Myocyte (in vitro differentiated cells): Measurements from ENCODE around the gene PTMS. TPM values are rescaled to one million over a fixed set of nuclear protein-coding genes. Genes with fewer than 3 reads are reported as not detected.
"Not testable (repeated sequence)": the region's sequence is repeated elsewhere in the genome, so short reads cannot be mapped to it uniquely, and the experiment has no call there.

ENCODE experiments used
- DNase-seq: peaks from one replicate; pipeline ENCODE4 v3.0.0-alpha.2; 2012; ENCODE audit warnings: low read depth
- polyA plus RNA-seq: library from polyadenylated mRNA; unstranded; fragments of >200 nt; gene quantifications from one replicate; pipeline ENCODE4 v1.2.1, GENCODE V29; 2012; ENCODE audit warnings: missing spikeins
- total RNA-seq: library from RNA; depleted of rRNA; stranded (reverse); fragments of >200 nt; gene quantifications from 2 replicates; pipeline ENCODE4 v1.2.3, GENCODE V29; 2014

PTMS gene, protein sequence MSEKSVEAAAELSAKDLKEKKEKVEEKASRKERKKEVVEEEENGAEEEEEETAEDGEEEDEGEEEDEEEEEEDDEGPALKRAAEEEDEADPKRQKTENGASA
- 140 and 148 TPM in 2 replicates for total RNA-seq
- polyA plus RNA-seq, result 503 TPM

DNA sequence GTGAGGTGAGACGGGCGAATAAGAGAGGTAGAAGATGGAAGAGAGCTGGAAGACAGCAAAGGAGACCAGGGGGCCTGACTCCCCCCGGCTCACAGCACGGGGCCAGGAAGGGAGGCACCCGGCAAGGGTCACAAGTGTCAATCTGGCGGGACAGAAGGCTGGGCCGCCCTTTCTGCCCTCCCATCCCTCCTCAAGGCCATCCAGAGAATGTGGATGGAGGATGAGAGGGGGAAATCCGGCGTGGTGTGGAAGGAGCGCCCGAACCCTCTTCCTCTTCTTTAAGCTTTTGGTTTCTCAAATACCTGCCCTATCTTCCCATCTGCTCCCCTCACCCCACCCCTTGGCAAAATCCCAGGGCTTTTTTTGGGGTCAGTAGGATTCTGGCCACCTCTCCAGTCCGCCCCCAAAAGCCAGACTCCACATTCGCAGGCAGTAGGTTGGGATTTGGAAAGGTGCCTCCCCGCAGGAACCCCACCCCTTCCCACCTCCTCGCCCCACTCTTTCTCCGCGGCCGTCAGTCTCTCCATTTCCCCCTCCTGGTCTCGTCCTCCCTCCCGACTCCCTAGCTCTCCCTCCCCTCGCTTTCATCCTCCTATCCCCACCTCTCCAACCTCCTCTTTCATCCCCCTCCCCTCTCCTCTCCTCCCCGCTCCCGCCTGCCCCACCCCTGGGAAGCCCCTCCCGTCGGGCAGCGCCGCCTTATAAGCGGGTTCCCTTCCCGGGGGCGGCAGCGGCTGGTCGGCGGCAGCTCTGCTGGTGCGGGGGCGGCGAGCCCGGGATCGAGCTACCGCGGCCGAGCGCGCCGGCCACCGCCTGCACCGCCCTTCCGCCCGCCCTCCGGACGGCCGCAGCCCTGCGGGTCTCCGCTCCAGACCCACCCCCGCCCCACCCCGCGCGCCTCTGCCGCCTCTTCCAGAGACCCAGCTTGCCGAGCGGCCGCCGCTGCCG lies at the start of gene PTMS:
Gene PTMS (plus strand): TSS at position 730 of the 948 bp plus-strand sequence. CDS start 343 bp downstream, outside the sequence.
- DNase-seq, result peak; percentile 83

DNA sequence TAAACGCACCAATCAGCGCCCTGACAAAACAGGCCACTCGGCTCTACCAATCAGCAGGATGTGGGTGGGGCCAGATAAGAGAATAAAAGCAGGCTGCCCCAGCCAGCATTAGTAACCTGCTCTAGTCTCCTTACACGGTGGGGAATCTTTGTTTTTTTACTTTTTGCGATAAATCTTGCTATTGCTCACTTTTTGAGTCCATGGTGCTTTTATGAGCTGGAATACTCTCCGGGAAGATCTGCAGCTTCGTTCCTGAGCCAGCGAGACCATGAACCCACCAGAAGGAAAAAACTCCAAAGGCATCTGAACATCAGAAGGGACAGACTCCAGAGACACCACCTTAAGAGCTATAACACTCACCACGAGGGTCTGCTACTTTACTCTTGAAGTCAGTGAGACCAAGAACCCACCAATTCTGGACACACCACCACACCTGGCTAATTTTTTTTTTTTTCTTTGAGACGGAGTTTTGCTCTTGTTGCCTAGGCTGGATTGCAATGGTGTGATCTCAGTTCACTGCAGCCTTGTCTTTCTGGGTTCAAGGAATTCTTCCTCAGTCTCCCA lies 49.2 kb upstream of the PTMS start:
- no peak for DNase-seq

DNA sequence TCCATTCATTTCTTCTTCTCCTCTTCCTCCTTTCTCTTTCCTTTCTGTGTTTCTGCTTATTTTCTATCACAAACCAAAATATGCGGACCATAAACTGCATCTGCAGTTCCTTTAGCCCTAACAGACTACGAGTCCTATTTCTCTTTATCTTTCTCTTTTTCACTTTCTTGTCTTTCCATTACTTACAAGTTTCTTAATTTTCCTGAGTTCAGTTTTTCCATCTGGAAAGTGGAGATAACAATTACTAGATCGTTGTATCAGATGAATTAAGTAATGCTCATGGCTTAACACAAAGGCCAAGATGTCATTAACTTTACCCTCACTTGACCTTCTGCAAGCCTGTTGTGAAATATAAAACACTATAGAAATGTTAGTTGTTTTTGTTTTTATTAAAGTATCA lies 43.3 kb upstream of the PTMS start:
- no peak for DNase-seq

GRCh38 chr12:6723607-6724408 lies 42.4 kb upstream of the PTMS start, which contains the start of gene COPS7A:
Gene COPS7A (plus strand): TSS chr12:6724046. CDS start chr12:6724657, 611 bp downstream.
- peak; percentile 99 for DNase-seq

DNA sequence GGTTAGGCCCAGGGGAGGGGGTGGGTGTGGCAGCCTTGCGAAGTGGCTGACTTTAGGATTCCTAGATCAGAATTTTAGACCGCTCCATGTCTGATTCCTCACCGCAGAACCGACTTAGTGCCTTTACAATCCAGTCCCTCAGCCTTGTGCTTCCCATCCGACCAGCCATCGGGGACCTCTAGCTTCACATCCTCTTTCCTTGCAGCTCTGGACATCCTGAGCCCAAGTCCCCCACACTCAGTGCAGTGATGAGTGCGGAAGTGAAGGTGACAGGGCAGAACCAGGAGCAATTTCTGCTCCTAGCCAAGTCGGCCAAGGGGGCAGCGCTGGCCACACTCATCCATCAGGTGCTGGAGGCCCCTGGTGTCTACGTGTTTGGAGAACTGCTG lies 41.8 kb upstream of the PTMS start:
- DNase-seq, result peak; percentile 25

DNA sequence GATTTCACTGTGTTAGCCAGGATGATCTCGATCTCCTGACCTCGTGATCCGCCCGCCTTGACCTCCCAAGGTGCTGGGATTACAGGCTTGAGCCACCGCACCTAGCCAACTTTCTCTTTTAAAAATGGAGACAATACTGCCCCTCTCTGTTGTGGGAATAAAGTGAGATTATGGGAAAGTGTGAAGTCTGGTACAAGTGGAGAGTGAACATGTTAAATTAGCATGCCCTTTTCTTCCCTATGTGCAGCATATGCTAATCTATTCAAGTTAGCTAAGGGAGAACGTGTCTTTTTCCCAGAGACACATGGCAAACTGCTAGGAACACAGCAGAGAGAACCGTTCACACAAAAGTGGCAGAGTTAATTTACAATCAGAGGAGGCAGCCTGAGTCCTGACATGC lies 40.8 kb upstream of the PTMS start:
- DNase-seq, result no peak

- no peak for DNase-seq
Measured at GRCh38 chr12:6729186-6729585, 37.0 kb upstream of the PTMS start.

DNA sequence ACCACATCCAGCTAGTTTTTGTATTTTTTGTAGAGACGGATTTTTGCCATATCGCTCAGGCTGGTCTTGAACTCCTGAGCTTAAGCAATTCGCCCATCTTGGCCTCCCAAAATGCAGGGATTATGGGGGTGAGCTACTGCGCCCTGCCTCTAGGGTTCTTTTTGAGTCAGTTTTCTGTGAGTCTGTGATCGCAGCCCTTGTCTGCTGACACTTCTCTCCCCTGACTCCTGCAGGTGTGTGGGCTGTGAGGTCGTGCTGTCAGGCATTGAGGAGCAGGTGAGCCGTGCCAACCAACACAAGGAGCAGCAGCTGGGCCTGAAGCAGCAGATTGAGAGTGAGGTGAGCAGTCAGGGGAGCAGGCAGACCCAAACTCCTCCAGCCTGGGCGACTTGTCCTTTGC lies 36.0 kb upstream of the PTMS start:
- DNase-seq, result no peak

GRCh38 chr12:6734506-6735387 lies 31.4 kb upstream of the PTMS start:
- DNase-seq, result no peak

DNA sequence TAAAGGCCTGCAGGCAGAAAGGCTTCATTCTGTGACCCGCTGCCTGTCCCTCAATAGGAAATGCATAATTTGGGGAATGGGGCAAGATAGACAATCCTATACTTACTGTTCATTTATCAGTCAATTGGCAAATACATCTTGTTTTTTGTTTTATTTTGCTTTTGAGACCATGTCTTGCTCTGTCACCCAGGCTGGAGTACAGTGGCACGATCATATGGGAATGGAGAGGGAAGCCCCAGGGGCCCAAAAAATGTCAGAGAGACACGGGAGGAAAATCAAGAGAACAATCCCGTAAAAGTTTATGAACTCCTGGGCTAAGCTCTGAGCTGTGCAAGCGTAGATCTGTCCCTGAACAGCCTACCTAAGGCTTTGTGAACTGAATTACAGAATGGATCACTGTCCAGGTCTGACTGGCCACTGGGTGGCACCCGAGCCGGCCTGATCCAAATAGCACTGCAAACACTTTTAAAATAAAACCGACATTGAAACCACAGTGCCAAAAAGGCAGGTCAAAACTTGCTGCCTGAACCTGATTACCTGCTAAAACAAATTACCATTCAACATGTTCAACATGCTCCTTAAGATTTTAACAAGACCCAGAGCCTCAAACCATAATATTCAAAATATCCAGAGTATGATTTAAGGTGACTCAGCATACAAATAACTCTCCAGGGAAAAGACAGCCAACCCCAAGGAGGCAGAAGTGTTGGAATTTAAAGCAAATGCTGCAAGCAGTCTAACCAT lies 30.5 kb upstream of the PTMS start:
- peak; percentile 64 for DNase-seq

GRCh38 chr12:6736754-6737153 lies 29.4 kb upstream of the PTMS start:
- no peak for DNase-seq

- DNase-seq, result not testable (repeated sequence)
Measured at GRCh38 chr12:6742080-6742479, 24.1 kb upstream of the PTMS start.

DNA sequence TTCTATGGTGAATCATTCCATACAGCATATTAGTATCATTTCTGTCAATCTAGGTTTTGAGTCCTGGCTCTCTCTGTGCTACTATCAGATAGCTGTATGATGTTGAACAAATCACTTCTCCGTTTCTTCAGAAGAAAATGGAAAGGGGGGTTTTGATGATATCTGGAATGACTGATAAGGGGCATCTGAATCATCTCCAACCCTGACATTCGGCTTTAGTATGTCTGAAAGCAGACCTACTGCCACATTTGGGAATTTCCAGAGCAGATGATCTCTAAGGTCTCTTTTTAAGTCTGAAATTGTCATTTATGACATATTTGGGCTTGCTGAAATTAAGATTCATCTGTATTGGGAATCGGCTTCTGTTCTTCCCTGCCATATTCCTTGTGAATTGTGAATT lies 23.3 kb upstream of the PTMS start:
- DNase-seq, result no peak

DNA sequence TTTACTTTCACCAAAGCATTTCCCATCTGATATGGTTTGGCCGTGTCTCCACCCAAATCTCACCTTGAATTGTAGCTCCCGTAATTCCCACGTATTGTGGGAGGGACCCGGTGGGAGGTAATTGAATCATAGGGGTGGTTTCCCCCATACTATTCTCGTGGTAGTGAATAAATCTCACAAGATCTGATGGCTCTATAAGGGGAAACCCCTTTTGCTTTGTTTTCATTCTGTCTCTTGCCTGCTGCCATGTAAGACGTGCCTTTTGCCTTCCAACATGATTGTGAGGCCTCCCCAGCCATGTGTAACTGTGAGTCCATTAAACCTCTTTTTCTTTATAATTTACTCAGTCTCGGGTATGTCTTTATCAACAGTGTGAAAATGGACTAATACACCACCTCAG lies 22.9 kb upstream of the PTMS start:
- not testable (repeated sequence) for DNase-seq

DNA sequence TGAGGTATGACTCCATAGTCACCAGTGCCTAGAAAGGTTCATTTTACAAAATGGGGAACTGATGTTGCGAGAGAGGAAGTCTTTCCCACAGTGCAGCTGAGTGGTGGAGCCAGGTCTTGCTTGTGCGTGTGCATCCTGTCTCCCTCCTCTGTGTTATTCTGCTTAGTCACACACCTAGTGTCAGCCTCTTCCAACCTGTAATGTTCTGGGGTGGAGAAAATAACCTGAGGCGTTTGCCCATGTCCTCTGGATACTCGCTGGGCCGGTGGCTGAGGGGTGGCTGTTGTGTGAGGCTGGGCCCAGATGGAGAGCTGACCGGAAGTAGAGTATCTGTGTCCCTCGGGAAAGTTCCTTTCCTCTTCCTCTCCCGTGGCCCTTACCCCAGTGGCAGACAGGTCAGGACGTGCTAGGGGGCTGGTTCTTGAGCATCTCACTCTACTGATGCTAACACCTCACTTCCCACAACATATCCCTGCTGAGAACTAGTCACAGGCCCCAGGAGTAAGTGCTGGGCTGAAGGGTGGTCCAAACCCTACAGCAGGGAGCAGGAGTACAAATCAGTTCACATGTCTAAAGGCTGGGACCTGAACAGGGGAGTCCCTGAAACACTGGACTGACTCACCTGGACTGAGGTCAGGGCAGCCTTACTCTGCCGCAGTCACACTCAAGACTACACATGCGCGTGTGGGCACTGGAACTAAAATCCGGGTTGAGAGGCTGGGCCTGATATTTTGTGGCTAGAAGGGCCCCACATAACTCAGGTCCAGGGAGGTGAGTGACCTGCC lies 20.2 kb upstream of the PTMS start:
- DNase-seq, result no peak

- DNase-seq, result no peak
Measured at GRCh38 chr12:6747216-6747615, 18.9 kb upstream of the PTMS start.

GRCh38 chr12:6748761-6749160 lies 17.4 kb upstream of the PTMS start:
- DNase-seq, result no peak

DNA sequence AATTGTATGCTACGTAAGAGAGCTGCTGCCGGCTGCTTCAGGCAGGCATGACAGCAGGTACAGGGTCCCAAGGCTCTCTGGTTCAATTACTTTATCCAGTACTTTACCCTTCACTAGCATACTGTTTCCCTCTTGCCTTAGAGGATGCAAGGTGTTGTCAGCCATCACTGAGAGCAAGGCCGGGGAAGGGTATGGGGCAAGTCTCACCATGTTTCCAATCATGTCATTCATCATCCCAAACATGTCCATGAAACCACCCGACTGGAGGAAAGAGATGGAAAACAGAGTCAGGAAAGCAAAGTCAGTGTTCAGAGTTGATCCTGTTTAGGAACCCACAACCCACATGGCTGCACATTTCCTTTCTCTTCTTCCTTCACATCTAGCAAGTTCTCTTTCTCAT lies 15.7 kb upstream of the PTMS start:
- no peak for DNase-seq

GRCh38 chr12:6751767-6752166 lies 14.4 kb upstream of the PTMS start:
- no peak for DNase-seq
